Hematopoietic multipotent progenitor cell treated with erythropoietin and hydrocortisone succinate and interleukin-3 and kit ligand, for 17 days (in vitro differentiated cells): Measurements from ENCODE around the gene NOP10.
"Not testable (repeated sequence)": the region's sequence is repeated elsewhere in the genome, so short reads cannot be mapped to it uniquely, and the experiment has no call there.

Source experiments
- DNase-seq: peaks from one replicate; pipeline ENCODE4 v3.0.0-alpha.2; 2015; ENCODE audit warnings: low spot score

NOP10 gene

GRCh38 chr15:34342737-34343575, at the start of gene NOP10, which contains the start of gene NUTM1:
TSS of gene NOP10 (minus strand) at chr15:34343136. CDS start at chr15:34343073, 63 bp downstream.
TSS of gene NUTM1 (plus strand) at chr15:34343315. CDS start at chr15:34343697, 382 bp downstream.
- DNase-seq = peak; percentile 95

DNA sequence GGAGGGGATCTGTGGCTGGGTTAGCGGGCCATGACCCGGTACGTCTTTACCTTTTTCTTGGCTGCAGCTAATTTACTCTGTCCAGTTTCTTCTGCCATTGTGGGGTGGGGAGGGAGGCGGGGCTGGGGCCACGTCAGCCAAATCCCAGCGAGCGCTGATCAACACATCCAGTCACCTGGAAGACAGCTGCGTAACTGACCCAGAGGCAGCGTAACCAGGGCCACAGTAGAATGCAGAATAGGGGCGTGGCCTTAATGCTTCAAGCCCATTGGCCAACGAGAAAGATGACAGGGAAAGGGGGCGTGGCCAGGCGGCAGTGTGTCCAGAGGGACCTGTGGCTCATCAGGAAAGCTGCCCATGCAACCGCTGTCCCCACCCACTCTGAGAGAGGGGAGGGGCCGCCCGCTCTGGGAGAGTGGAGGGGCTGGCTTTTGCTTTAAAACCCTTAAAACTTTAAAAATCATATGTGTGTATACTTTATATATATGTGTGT, 46.7 kb upstream of the NOP10 start:
- DNase-seq = not testable (repeated sequence)

GRCh38 chr15:34381829-34382521, 39.0 kb upstream of the NOP10 start:
- not testable (repeated sequence) for DNase-seq

DNA sequence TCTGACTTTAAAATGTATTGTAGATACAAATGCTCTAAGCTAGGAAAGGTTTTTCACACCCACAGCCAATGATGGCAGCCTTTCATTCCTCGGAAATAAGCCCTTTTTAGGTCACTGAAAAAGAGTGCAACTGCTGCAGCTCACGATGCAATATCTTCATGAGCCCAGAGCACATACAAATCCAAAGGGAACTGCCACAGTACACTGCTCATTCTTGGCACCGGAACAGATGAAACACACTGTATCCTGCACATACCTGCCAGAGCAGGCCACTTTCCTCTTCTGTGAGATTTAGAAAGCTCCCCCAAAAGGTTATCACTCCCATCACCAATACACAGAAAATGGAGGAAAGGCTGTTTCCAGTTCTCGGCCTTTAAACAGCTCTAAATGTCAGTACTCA, 37.6 kb upstream of the NOP10 start:
- not testable (repeated sequence) for DNase-seq

DNA sequence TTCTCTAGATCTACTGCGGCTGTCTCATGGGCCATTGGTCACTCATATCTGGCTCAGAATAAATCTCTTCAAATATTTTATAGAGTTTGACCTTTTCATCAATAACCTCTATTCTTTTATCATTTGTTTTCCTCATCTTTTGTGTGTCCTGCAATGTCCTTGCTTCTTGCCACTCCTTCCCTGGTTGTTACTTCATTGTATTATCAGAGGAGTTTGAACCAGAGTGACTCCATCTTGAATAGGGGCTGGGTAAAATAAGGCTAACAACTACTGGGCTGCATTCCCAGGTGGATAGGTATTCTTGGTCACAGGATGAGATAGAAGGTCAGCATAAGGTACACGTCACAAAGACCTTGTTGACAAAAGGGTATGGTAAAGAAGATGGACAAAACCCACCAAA, 33.9 kb upstream of the NOP10 start:
- no peak for DNase-seq

DNA sequence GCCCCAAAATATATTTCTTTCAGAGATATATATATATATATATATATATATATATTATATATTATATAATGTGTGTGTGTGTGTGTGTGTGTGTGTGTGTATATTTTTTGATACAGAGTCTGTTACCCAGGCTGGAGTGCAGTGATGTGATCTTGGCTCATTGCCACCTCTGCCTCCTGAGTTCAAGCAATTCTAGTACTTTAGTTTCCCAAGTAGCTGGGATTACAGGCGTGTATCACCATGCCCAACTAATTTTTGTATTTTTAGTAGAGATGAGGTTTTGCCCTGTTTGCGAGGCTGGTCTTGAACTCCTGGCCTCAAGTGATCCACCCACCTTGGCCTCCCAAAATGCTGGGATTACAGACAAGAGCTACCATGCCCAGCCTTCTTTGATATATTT, 32.6 kb upstream of the NOP10 start:
- DNase-seq = not testable (repeated sequence)

DNA sequence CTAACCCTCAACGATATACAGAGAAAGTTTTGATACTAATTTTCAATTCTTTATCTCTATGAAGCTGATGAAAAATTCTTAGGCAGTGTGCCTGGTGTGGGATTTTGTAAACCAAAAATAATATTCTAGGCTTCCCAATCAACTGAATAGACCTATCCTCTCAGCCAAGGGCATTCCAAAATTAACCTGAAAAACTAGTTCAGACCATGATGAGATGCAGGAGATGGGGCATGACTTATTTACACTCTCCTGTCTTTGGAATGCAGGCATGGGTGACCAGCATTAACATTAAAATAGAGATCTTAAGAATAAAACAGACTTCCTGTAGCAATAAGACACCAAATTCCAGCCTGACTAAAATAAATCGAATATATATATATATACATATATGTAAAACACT, 31.9 kb upstream of the NOP10 start:
- no peak for DNase-seq

- DNase-seq = no peak
These were observed 31.0 kb upstream of the NOP10 start for GRCh38 chr15:34373951-34374350.

DNA sequence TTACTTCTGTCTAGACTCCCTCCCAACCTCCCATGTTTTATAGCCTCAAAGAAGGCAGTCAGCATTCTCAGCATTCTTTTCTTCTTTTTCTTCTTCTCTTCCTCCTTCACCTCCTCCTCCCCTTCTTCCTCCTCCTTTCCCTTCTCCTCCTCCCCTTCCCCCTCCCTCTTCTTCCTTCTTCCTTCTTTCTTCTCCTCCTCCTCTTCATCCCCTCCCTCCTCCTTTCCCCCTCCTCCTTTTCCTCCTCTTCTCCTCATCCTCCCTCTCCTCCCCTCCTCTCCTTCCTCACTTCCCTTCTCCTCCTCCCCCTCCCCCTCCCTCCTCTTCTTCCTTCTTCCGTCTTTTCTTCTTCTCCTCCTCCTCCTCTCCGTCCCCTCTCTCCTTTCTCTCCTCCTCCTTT, 27.7 kb upstream of the NOP10 start:
- DNase-seq = no peak

DNA sequence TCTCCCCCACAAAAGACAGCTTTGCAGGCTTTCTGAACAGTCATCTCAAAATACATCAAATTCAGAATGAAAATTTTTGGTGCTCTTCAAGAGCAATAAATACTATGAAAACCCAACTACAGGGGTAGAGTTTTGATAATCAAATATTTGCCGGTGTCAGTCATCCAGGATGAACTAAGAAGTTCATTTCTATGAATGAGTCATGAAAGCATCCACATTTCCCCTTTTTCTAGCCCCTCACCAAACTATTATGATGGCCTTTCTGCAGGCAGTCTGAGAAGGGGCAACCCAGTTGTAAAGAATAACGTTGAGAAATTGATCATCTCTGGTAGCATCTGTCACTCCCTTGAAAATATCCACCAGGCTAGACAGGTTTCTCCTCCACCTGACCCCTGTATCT, 27.2 kb upstream of the NOP10 start:
- DNase-seq = no peak

DNA sequence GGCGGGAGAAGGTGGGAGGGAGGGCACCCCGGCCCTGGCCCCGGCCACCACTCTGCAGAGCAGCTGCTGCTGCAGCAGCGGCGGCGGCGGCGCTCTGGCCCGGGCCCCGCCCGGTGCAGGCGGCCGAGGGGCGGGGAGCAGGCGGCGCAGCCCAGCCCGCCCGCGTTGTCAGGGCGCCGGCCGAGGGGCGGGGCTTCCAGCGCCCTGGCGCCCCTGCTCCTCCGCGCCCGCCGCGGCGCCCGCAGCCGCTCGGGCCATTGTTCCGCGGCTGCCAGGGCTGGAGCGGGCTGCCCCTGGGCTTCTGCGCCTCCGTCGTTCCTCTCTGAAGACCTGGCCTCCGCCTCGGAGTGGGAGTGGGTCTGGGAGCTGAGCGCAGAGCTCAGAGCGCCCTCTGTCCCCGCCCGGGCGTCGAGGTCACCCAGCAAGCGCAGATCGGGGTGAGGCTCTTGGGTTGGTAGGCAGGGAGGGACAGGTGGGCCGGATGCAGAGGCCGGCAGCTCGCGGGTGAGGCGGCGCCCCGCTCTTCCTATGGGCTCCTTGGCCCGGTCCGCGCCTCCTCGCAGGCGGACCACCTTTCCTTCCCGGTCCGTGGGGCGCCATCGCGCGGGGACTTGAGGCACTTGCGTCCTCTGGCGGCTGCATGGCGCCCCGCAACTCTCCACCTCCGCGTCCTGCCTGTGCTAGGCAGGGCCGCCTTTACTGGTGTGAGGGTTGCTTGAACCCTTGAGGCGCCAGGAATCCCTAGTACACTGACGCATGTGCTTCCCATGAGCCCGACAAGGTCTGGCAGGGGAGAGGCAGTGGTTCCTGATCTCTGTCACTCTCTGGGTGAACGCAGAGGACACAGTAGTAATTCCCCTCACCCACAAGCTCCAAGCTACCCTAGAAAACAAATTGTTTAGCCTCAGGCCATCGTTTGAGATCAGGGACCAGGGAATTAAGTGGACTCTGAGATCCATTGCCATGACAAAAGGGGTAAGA, 24.5 kb upstream of the NOP10 start, which contains the start of gene LPCAT4:
TSS of gene LPCAT4 (minus strand) at position 96 of the 981 bp plus-strand sequence. CDS start 96 bp downstream, outside the sequence.
- peak; percentile 89 for DNase-seq

DNA sequence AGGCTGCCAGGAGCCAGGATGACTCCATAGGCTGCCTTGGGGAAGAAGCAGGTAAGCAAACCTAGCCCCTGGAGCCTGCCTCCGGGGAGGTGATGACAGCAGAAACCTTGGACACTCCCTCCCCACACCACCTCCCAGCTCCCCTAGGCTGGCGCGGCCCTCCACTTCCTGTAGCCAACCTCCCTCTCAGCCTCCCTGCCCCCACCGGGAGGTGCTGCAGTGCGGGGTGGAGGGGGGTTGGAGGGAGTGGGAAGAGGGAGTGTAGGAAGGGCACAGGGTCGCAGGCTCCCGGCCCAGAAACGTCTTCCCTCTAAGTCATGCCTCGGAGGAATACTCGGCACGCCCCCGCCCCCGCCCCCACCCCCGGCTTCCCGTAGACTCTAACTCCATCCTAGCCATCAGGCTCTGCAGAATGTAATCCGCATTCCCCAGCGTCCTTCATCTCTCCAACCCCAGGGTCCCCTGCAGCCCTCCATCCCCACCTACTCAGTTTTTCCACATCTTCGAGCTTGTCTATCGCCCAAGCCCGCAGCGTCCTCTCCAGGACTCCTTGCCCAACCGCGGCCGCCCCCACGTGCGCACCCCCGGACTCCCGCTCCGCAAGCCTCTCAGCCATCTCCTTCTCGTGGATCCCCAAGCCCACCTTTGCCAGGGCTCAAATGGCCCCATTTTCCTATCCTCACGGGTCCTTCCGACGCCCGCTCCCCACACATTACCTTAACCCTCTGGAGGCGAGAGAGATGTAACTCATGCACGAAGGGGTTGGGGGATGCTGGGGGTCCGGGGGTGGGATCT, 23.5 kb upstream of the NOP10 start:
- no peak for DNase-seq

DNA sequence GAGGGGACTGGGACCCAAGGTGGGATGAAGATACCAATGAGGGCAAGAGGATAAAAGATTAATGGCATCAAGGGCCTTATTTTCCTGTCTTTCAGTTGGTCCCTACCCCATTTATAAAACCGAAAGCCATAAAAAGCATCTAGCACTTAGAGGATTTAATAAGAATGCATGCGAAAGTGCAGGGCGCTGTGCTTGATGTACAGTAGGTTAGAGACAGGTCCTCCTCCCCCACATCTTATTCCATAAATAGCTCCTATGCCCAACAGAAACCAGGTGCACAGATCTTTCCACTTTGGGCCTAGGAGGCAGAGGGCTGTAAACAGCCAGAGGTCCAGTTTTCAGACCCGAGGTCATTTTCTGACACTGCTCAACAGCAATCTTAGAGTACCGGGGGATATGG, 22.9 kb upstream of the NOP10 start:
- DNase-seq = no peak

DNA sequence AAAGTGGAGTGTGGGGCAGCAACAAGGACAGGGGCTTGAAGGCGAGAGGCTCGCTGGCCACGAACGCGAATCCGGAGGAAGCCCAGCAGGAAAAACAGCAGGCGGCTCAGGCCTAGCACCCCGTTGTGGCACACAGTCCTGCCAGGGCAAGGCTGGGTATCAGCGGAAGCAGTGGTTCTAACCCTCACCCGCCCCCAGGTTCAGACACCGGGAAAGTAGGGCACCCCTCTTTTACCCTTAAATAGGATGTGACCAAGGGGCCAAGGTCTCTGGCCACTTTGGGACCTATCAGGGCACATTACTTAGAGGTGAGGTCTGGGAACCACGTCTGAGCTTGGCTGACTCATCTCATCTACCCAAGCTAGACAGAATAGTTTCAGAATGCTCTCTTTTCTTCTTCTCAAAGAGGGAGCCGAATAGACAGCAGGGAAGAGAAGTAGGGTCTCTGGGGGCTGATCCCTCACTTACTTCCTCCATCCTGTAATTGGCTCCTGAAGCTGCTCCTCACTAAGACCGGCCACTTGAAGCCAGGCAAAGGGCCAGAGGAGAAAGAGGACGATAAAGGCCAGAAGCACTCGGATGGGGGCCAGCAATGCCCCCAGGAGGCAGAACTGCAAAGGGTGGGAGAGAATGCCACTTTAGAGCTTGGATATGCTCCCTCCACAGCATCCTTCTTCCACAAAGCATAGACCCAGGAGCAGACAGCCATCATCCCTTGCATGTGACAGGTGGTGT, 22.3 kb upstream of the NOP10 start:
- DNase-seq = no peak

DNA sequence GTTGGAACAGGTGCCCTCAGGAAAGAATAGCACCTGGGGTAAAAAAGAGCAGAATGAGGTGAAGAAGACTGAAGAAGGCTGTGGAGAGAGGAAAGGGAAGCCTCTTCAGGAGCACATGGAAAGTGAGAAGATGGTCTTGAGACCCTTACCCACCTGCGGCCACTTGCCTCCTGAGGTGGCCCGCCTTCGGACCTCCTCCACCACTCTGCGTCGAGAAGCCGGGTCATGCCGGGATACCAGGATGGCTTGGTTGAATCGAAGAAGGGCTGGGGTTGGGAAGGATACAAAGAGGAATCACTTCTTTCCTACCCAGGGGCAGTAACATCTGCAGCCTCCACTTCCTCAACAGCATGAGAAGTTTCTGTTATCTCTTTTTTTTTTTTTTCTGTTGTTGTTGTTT, 21.1 kb upstream of the NOP10 start:
- no peak for DNase-seq

- DNase-seq = no peak
These were observed 19.3 kb upstream of the NOP10 start for GRCh38 chr15:34362047-34362773.

DNA sequence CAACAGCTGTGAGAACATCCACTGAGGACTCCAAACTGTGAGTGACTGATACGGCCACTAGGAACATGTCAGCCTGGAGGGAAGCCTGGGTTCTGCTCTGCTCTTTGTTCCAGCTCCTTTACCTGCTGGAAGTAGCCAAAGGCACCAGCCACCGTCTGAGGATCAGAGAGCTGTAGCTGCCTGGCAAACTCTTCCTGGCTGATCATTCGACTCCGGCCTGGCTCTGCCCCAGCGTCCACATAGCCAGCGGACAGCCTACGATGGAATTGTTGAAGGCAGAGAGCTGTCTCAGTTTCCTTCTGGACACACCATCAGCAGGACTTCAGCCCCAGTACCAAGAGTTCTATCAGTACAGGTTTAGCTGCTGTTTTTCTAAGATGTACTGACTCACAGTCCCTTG, 18.3 kb upstream of the NOP10 start:
- DNase-seq = no peak

DNA sequence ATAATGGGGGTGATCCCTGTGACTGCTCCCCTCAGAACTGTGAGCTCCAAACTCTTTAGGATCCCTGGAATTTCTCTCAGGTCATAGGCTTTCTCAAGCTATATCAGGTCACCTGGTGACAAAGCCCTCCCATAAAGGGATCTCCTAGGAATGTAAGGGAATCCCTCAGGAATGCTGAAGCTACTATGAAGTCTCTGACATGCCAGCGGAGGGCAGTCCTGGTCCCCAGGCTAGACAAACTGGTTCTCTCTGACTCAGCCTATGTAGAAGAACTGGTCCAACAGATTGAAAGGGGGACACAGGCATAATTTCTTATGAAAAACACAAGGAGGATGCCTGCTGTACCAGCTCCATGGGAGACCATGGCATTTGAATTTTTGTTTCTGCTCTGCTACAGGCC, 17.4 kb upstream of the NOP10 start:
- DNase-seq = no peak

GRCh38 chr15:34359416-34359815, 16.5 kb upstream of the NOP10 start:
- DNase-seq = no peak

- DNase-seq = no peak
These were observed 16.0 kb upstream of the NOP10 start for GRCh38 chr15:34358948-34359347.
